GM13976 (cell line): ENCODE data around the gene GRIN3B.

ENCODE experiments used
- DNase-seq: peaks from one replicate; pipeline ENCODE4 v3.0.0; 2012; ENCODE audit warnings: low spot score
- in situ Hi-C: fragments of 300-500 bp; cut with MboI; formaldehyde crosslinking; loops from one replicate; pipeline ENCODE4 v1.12.0; 2022; ENCODE audit warnings: low sequenced_read_pairs, mixed read lengths, inconsistent platforms; ENCODE audit not compliant: unreplicated experiment
- TF ChIP-seq, protein P1 (sequence below): IDR thresholded peaks from 2 replicates; pipeline ENCODE4 v1.5.1; 2012; ENCODE audit warnings: borderline replicate concordance, mild to moderate bottlenecking; ENCODE audit not compliant: insufficient read depth; ENCODE audit errors: extremely low read depth, missing control alignments, control extremely low read depth

Gene GRIN3B

DNA sequence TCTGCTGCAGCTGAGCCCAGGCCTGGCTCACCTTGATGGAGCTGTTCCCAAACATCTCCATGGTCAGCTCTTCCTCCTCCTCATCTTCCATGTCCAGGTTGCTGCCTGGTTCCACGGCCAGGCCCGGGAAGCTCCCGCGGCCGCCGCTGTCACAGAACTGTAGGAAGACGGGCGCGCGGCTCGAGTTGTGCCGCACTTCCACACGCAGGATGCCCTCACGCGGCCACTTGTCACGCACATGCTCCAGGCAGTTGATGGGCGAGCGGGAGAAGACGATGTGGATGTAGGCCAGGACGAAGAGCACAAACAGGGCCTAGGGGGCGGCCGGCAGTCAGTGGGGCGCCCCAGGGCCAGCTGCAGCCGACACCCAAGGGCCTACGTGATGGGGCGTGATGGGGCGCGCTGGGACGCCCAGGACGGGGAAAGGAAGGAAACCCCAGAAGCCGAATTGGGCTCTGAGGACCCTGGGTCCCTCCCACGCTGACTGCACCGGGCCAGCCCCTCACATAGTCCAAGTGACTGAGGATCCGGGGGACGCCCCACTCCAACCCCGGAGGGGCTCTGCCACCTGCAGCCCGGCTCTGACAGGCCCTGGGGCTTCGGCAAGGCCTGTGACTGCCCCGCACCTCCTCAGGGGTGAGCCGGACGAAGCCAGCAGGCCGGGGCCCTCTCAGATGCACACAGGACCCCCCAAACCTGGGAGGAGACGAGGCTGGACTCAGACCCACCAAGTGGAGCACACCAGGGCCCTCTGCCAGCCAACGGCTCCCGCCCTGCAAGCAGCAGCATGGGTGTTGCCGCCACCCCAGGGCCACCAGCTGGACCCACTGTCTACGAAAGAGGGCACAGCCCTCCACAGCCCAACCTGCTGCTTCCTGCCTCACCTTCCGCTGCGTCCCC, 14.2 kb downstream of the GRIN3B start:
- in situ Hi-C loops, result no loop called here
- DNase-seq, result no peak
- TF ChIP-seq, protein P1, sequence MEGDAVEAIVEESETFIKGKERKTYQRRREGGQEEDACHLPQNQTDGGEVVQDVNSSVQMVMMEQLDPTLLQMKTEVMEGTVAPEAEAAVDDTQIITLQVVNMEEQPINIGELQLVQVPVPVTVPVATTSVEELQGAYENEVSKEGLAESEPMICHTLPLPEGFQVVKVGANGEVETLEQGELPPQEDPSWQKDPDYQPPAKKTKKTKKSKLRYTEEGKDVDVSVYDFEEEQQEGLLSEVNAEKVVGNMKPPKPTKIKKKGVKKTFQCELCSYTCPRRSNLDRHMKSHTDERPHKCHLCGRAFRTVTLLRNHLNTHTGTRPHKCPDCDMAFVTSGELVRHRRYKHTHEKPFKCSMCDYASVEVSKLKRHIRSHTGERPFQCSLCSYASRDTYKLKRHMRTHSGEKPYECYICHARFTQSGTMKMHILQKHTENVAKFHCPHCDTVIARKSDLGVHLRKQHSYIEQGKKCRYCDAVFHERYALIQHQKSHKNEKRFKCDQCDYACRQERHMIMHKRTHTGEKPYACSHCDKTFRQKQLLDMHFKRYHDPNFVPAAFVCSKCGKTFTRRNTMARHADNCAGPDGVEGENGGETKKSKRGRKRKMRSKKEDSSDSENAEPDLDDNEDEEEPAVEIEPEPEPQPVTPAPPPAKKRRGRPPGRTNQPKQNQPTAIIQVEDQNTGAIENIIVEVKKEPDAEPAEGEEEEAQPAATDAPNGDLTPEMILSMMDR, result no peak

DNA sequence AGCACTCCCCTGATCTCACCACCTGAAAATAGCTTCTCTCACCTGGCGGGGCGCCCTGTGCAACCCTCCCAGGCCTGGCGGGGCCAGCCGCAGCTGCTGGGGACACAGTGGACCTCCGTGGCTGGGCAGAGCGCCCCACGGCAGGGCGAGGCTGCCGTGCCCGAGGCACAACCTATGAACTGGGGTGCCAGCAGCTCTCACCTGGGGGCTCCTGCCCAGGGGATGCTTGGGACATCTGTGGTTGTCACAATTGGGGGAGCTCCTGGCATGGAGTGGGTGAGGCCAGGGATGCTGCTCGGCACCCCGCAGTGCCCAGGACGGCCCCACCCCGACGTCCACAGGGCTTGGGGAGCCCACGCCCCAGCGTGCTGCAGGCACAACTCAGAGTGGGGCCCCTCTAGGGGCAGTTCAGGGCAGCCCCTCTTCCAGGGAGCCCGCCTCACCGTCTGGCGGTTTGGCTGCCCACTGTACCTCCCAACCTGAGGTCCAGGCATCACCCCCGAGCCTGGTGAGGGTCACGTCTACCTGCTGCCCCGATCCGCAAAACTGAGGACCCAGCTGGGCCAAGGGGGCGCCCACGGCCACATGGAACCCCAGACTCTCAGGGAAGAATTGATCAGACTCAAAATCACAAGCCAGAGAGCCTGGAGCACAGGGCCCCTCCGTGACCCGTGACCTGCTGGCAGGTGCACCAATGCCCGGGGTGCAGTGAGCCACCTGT, 15.0 kb downstream of the GRIN3B start:
- DNase-seq, result no peak
- in situ Hi-C loops, result no loop called here
- TF ChIP-seq, protein P1, result no peak

DNA sequence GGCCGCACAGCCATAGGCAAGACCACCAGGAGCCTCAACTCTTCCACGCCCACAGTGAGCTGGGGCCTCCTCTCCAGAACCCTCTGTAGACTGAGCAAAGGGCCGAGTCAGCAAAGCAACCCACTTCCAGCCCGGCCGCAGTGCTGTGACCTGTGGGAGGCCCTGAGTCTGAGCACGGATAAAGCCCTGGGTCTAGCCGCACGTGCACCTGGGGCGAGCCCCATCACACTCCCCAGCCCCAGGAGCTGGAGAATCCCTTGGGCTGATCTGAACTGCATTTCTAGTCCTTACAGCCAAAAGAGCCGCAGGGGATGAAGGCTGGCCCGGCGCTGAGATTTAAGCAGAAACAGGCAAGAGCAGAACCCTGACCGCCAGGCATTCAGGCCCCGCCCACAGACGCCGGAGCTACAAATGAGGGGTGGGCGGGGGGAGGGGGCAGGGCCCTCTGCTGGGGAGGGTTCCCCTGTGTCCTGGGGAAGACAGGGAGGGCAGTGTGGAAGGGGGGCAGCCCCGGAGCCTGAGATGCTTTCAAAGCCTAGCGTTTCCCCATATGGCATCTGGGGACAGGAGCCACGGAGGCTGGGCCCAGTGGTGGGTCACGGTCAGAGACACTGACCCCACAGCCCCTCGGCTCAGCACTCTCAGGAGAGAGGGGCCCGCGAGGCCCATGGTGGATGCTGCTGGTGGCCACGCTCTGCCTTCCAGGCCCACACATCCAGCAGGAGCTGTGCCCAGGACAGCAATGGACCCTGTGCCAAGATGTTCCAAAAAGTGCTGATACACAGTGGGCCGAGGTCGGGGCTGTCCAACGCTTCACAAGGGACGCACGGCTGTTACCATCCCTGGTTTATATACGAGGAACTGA, 15.8 kb downstream of the GRIN3B start:
- TF ChIP-seq, protein P1, result no peak
- DNase-seq, result no peak
- in situ Hi-C loops, result no loop called here

DNA sequence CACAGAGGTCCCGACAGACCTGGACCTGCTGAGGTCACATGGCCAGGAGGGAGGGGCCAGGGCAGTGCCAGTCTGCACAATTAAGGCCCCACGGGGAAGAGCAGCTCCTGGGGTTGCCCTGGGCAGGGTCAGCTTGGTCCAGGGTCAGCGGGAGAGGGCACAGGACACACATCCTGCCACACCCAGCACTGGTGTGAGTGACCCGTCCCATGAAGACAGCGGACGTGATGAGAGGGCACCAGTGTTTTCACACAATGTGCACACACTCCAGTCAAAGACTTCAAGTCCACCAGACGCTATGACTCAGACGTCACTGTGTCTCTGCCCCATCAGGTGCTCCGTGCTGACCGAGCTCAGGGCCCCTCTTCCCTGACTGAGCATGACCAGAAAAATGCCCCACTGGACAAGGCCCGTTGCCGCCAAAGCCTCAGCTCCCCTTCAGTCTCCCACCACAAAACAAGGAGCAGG, 16.5 kb downstream of the GRIN3B start:
- TF ChIP-seq, protein P1, result no peak
- DNase-seq, result no peak
- in situ Hi-C loops, result no loop called here

DNA sequence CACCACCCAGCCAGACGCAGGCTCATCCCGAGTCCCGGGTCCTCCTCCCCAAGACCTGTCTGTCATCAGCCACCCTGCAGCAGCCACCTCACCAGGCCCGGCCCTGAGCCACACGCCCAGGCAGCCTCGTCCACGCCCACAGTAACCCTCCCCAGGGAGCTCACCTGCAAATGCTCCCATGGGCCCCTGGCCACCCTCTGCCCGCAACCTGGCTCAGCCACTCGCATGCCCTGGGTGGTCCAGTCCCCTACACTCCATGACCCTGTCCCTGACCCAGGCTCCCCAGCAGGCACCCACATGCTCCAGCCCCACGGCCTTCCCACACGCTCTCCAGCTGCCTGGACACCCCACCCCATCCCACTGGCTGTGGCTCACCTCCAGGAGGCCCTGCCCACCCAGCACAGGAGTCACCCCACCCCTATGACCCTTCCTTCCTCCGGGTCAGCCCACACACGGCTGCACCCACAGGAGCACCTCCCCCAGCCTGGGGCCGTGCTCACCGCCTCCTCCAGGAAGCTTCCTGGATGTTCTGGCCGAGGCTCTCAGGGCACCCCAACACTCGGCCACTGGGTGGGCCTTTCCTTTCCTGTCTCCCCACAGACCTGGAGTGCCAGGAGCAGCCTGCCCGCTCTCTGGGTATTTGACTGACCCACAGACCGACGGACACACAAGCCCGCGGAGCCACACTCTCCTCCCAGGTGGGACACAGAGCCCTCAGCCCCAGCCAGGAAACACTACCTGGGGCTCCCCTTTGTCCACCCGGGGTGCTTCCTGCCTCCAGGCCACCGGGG, 17.1 kb downstream of the GRIN3B start:
- no peak for DNase-seq
- TF ChIP-seq, protein P1, result no peak
- in situ Hi-C loops, result no loop called here

DNA sequence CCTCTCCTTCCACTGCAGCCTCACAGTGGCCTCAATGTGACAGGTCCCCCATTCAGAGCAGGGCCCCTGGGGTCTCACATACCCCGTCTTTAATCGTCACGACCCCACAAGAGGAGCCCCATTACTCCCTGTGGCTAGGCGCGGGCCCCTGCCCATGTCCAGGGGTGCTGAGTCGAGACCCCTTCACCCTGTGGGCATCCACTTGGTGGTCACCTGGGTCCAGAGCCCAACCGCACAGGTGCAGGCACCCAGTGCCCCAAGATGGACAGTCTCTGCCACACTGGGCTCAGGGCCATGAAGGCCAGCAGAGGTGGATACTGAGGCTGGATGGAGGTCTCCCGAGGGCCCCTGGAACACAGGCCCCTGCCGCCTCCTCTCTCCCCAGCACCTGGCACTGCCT, 17.7 kb downstream of the GRIN3B start:
- in situ Hi-C loops, result no loop called here
- TF ChIP-seq, protein P1, result no peak
- no peak for DNase-seq
